DND-41 (cell line): ENCODE results near the gene ACOXL.

Experiments used
- ATAC-seq: fragments of 200-7000 bp; cut with Tn5 transposase; 3 replicates; pipeline ENCODE4 v1.9.1; 2021; ENCODE audit warnings: low read depth; ENCODE audit not compliant: insufficient read depth
- DNase-seq: peaks from one replicate; pipeline ENCODE4 v3.0.0-alpha.2; 2020
- H2AFZ ChIP-seq: 2 replicates; pipeline ENCODE4 v1.6.0; 2012; ENCODE audit warnings: low read depth, low read length
- H3K27ac ChIP-seq: 2 replicates; pipeline ENCODE4 v1.5.1; 2012; ENCODE audit warnings: low read length, inconsistent platforms
- H3K27me3 ChIP-seq: fragments of 200-600 bp; sonication (generic); 2 replicates; pipeline ENCODE4 v1.6.0; 2012; ENCODE audit warnings: low read length, mild to moderate bottlenecking, inconsistent platforms; ENCODE audit not compliant: insufficient read depth, poor library complexity
- H3K36me3 ChIP-seq: 2 replicates; pipeline ENCODE4 v1.5.1; 2012; ENCODE audit warnings: low read length, inconsistent platforms; ENCODE audit not compliant: insufficient read depth
- H3K4me1 ChIP-seq: 2 replicates; pipeline ENCODE4 v1.5.1; 2012; ENCODE audit warnings: mild to moderate bottlenecking, low read length; ENCODE audit not compliant: insufficient read depth
- H3K4me2 ChIP-seq: 2 replicates; pipeline ENCODE4 v1.6.0; 2012; ENCODE audit warnings: mild to moderate bottlenecking, moderate library complexity, low read length, inconsistent platforms; ENCODE audit not compliant: insufficient read depth
- H3K4me3 ChIP-seq, 2 experiments: fragments of 200-600 bp in 1 of 2; shearing (Covaris generic) in 1 of 2; 2 replicates each; pipeline ENCODE4 v1.5.1; 2012 to 2016; ENCODE audit warnings: inconsistent platforms in 2 of 2, low read length in 2 of 2, mild to moderate bottlenecking in 2 of 2, low read depth in 1 of 2, moderate library complexity in 1 of 2
- H3K79me2 ChIP-seq: 2 replicates; pipeline ENCODE4 v1.6.0; 2012; ENCODE audit warnings: low read length, inconsistent platforms; ENCODE audit not compliant: insufficient read depth
- H3K9ac ChIP-seq: 2 replicates; pipeline ENCODE4 v1.6.0; 2012; ENCODE audit warnings: low read depth, mild to moderate bottlenecking, inconsistent platforms, low read length, moderate library complexity
- H3K9me3 ChIP-seq: 2 replicates; pipeline ENCODE4 v1.5.1; 2012; ENCODE audit warnings: low read length, moderate library complexity, mild to moderate bottlenecking, inconsistent platforms; ENCODE audit not compliant: insufficient read depth, severe bottlenecking
- H4K20me1 ChIP-seq: 2 replicates; pipeline ENCODE4 v1.6.0; 2012; ENCODE audit warnings: low read length; ENCODE audit not compliant: insufficient read depth
- EZH2 ChIP-seq: IDR thresholded peaks from 3 replicates; pipeline ENCODE4 v1.6.1; 2012; ENCODE audit warnings: borderline replicate concordance, low read depth, mild to moderate bottlenecking, moderate library complexity, low read length, inconsistent platforms; ENCODE audit not compliant: severe bottlenecking
- TF ChIP-seq, protein P1 (sequence below): IDR thresholded peaks from 2 replicates; pipeline ENCODE4 v1.5.1; 2012; ENCODE audit warnings: borderline replicate concordance, low read length, moderate library complexity, mild to moderate bottlenecking; ENCODE audit not compliant: poor library complexity, severe bottlenecking; ENCODE audit errors: extremely low read depth

ACOXL gene

GRCh38 chr2:110716959-110717645 lies 15.3 kb upstream of the ACOXL start:
- Histone ChIP-seq H3K36me3 (no peaks in the 10 kb centered on the region), H4K20me1 (no peaks in the 10 kb centered on the region), H3K4me2 (no peak overlapping the region), H3K9ac (no peak overlapping the region), H3K4me3 (no peak overlapping the region), H3K79me2 (no peaks in the 10 kb centered on the region), H3K4me1 (no peaks in the 10 kb centered on the region), H3K9me3 (no peaks in the 10 kb centered on the region), H2AFZ (no peak overlapping the region), H3K27ac (no peak overlapping the region), H3K27me3 (no peaks in the 10 kb centered on the region)
- TF ChIP-seq EZH2, result no peak
- TF ChIP-seq, protein P1, sequence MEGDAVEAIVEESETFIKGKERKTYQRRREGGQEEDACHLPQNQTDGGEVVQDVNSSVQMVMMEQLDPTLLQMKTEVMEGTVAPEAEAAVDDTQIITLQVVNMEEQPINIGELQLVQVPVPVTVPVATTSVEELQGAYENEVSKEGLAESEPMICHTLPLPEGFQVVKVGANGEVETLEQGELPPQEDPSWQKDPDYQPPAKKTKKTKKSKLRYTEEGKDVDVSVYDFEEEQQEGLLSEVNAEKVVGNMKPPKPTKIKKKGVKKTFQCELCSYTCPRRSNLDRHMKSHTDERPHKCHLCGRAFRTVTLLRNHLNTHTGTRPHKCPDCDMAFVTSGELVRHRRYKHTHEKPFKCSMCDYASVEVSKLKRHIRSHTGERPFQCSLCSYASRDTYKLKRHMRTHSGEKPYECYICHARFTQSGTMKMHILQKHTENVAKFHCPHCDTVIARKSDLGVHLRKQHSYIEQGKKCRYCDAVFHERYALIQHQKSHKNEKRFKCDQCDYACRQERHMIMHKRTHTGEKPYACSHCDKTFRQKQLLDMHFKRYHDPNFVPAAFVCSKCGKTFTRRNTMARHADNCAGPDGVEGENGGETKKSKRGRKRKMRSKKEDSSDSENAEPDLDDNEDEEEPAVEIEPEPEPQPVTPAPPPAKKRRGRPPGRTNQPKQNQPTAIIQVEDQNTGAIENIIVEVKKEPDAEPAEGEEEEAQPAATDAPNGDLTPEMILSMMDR, result no peak
- ATAC-seq (no peak), DNase-seq (no peak)

DNA sequence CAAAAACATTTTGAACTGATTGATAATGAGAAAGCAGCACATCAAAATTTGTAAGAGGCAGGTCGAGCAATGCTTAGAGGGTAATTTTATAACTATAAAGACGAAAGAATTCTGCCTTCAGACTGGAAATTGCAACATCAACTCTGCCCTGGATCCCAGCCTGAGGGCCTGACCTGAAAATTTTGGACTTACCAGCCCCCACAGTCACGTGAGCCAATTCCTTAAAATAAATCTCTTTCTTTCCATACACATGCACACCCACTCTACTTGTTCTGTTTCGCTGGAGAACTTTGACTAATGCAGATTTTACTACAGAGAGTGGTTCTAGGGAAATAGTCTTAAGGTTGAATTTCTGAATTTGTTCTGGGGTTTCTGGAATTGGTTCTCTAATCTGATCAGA lies 14.6 kb upstream of the ACOXL start:
- no peak for ATAC-seq
- no peak overlapping the region for H3K27ac ChIP-seq
- H3K4me2 ChIP-seq, result no peak overlapping the region
- H3K79me2 ChIP-seq, result no peaks in the 10 kb centered on the region
- no peak overlapping the region for H3K9ac ChIP-seq
- no peaks in the 10 kb centered on the region for H3K4me1 ChIP-seq
- no peaks in the 10 kb centered on the region for H3K36me3 ChIP-seq
- TF ChIP-seq, protein P1, result no peak
- no peak for TF ChIP-seq EZH2
- no peaks in the 10 kb centered on the region for H3K9me3 ChIP-seq
- H2AFZ ChIP-seq, result no peak overlapping the region
- no peak for DNase-seq
- H4K20me1 ChIP-seq, result no peaks in the 10 kb centered on the region
- H3K27me3 ChIP-seq, result no peaks in the 10 kb centered on the region
- H3K4me3 ChIP-seq, result no peak overlapping the region

DNA sequence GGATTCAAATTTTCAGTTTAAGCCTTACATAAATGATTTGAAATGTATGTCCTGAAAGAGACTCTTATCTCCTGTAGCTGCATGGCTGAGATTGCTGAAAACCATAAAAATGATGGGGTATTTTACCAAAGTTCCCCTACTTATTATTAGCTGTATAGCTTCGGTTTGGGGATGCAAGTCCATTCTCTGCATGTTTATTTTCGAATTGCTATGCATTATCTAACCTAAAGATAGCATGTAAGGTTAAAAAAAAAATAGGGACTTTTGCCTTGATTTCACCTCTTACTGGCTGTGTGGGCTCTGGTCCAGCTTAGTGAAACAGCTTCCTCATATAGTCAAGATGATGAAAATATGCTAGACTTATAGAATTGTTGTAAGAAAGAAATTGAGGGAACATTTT lies 14.0 kb upstream of the ACOXL start:
- Histone ChIP-seq H3K27me3 (no peaks in the 10 kb centered on the region), H3K4me1 (peaks cover 4% of the 10 kb centered on the region; the same call in 1 of the 2 replicates), H4K20me1 (no peaks in the 10 kb centered on the region), H3K4me3 (no peak overlapping the region), H3K9me3 (no peaks in the 10 kb centered on the region), H3K9ac (no peak overlapping the region), H3K36me3 (no peaks in the 10 kb centered on the region), H2AFZ (no peak overlapping the region), H3K4me2 (no peak overlapping the region), H3K27ac (no peak overlapping the region), H3K79me2 (no peaks in the 10 kb centered on the region)
- no peak for DNase-seq
- no peak for TF ChIP-seq EZH2
- TF ChIP-seq, protein P1, result no peak
- no peak for ATAC-seq

GRCh38 chr2:110718990-110719389 lies 13.4 kb upstream of the ACOXL start:
- H3K4me2 ChIP-seq, result no peak overlapping the region
- ATAC-seq, result no peak
- no peak overlapping the region for H2AFZ ChIP-seq
- no peaks in the 10 kb centered on the region for H3K79me2 ChIP-seq
- H3K9me3 ChIP-seq, result no peaks in the 10 kb centered on the region
- no peaks in the 10 kb centered on the region for H3K27me3 ChIP-seq
- DNase-seq, result no peak
- H3K27ac ChIP-seq, result no peak overlapping the region
- TF ChIP-seq, protein P1, result no peak
- no peak for TF ChIP-seq EZH2
- H4K20me1 ChIP-seq, result no peaks in the 10 kb centered on the region
- H3K36me3 ChIP-seq, result no peaks in the 10 kb centered on the region
- H3K9ac ChIP-seq, result no peak overlapping the region
- peaks cover 9% of the 10 kb centered on the region; the same call in 1 of the 2 replicates for H3K4me1 ChIP-seq
- no peak overlapping the region for H3K4me3 ChIP-seq
